Raji (cell line): ENCODE data around the gene ELOVL4.

Experiments
- POLR2A ChIP-seq: IDR thresholded peaks from 2 replicates; pipeline ENCODE4 v1.6.1; 2011; ENCODE audit warnings: low read depth, low read length, control low read depth; ENCODE audit not compliant: insufficient read depth

Gene ELOVL4

GRCh38 chr6:79943133-79943532 lies 4.2 kb downstream of the ELOVL4 start:
- TF ChIP-seq POLR2A = no peak

GRCh38 chr6:79941489-79942151 lies 5.7 kb downstream of the ELOVL4 start:
- no peak for TF ChIP-seq POLR2A

DNA sequence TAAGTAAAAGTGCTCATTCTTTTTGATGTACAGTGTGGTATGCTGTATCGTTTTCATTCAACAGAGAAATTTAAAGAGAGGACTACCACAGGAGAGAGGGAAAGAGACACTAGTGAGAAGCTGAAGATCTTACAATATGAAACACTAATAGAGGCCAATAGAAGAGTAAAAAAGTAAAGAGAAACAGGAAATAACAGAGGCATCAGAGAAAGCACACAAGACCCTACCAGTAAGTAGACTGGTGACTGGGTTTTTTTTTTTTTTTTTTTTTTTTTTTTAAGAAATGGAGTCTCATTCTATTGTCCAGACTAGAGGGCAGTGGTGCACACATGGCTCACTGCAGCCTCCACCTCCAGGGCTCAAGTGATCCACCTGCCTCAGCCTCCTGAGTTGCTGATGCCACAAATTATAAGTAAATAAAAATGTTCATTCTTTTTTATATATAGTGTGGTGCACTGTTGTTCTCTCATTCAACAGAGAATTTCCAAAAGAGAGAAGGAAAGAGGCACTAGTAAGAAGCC lies 18.8 kb downstream of the ELOVL4 start:
- no peak for TF ChIP-seq POLR2A

DNA sequence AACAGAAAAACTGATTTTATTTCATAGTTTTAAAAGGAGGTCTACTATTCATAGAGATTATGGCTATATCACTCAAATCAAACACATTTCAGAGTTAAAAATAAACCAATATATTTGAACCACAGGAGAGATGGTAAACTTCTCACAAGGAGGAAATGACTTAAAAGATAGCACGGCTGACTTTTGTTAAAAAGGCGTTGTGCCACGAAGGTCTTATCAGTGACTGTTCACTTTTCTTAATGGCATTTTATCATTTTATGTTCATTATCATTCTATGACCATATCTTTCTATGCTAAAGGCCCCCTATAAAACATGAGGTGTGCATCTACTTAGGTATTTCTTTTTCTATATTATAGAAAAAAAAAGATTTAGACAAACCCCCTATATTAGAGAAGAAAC lies 19.6 kb downstream of the ELOVL4 start:
- no peak for TF ChIP-seq POLR2A

DNA sequence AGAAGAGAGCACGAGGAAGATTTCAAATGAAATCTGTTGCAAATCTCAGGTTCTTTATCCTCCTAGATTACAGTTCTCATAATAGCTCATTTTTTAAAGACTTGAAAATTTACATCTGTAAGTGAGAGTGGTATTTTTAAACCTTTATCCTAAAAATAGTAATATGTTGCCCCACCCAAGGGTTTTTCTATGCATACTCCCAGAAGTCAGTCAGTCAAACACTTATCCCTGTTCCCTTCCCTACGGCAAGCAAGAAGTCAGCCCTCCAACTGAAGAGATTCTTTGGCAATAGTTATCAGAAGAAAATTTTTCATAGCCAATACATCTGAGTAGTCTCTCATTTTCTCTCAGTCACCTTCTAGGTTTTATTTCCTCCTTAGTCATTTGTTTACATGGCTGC lies 24.1 kb downstream of the ELOVL4 start:
- TF ChIP-seq POLR2A = no peak

GRCh38 chr6:79922018-79922417 lies 25.3 kb downstream of the ELOVL4 start:
- TF ChIP-seq POLR2A = no peak

DNA sequence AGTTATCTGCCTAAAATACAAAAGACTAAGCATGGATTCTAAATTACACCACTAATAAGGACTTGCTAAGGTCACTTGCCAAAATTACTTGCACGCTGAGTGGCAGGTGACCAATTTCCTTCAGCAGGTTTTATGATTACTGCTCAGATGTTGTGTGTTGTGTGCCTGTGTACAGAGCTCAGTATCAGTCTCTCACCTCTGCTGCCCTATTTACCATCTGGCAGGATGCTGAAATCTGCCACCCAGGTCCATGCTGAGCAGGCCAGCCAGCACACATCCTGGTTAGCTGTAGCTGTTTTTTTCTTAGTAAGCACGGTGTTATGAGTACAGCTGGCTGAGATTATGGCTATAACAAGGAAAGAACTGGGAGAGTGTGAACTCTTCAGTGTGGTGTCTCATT lies 34.0 kb downstream of the ELOVL4 start:
- no peak for TF ChIP-seq POLR2A

GRCh38 chr6:79911992-79912391 lies 35.4 kb downstream of the ELOVL4 start:
- TF ChIP-seq POLR2A = no peak

- no peak for TF ChIP-seq POLR2A
Observed at GRCh38 chr6:79909517-79909916, 37.8 kb downstream of the ELOVL4 start.

DNA sequence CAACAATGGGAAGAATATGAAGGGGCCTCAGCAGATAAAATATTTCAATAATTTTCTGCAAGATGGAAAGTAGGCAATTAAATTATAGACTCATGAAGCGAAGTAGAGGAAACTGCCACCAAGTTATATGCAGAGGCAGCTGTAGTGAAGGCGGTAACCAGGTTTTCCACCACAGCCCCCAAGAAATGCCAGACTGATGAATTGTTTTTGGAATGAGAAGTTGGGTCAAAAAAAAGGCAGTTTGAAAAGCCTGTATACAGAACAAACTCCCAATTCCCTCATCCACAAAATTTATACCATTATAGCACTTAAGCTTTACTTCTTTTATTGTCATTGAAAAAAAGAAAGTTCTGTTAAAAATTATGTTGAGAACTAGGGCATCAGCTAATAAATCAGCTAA lies 45.3 kb downstream of the ELOVL4 start:
- TF ChIP-seq POLR2A = no peak

GRCh38 chr6:79898076-79898475 lies 49.3 kb downstream of the ELOVL4 start:
- no peak for TF ChIP-seq POLR2A

GRCh38 chr6:79896075-79896449 lies 51.3 kb downstream of the ELOVL4 start:
- TF ChIP-seq POLR2A = no peak

DNA sequence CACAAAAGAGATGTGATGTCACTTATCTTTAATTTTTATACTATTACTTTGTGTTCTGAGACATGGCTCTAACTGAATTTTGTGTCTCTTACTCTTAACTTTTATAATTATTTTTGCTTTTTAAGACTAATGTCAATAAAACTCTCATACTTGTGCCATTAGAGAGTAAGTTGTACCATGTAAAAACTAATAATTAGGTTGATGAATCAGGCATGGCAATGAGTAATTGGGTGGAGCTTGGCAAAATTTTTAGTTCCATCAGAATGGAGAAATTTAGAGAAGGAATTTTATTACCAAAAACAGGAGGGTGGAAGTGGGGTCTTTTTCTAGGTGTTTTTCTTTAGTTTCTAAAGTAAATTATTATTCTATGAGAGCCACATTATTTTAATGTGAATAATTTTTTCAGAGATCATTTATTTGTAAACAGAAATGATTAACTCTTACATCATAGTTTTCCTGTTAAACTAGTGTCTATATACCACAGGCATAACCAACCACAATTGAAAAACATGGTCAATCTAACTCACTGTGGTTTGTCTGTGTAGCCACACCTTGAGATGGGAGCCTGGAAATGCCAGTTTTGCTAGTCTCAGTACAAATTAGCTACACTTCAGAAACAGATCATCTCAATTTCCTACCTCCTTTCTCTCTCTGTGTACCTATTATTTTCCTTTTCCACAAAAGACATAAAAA lies 51.8 kb downstream of the ELOVL4 start:
- TF ChIP-seq POLR2A = no peak

- TF ChIP-seq POLR2A = no peak
Observed at GRCh38 chr6:79894939-79895338, 52.4 kb downstream of the ELOVL4 start.

- no peak for TF ChIP-seq POLR2A
Observed at GRCh38 chr6:79888587-79888986, 58.8 kb downstream of the ELOVL4 start.

DNA sequence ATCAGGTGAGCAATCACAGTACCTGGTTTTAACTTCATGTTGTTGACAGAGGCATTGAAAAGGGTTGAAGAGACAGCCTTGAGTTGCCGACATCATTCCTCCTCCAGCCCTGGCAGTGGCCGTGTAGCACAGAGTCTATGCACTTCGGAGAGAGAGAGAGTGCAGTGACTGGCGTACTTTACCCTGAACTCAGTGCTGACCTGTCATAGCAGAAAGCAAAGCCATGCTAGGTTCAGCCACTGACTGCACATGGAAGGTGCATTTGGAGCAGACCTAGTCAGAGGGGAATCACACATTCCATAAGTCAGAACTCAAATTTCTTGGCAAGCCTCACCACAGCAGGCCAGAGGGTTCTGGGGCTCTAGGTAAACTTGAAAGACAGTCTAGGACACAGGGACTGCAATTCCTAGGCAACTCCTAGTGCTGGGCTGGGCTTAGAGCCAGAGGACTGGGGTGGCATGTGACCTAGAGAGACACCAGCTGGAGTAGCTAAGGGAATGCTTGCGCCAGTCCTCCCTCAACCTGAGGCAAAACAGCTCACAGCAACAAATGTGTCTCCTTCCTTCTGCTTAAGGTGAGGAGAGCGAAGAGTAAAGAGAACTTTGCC lies 69.1 kb downstream of the ELOVL4 start:
- no peak for TF ChIP-seq POLR2A
